Psoas muscle (tissue), 8 donors: ENCODE measurements around the gene PFDN5. TPM values are rescaled to one million over a fixed set of nuclear protein-coding genes. Genes with fewer than 3 reads are reported as not detected.

ENCODE experiments used
- ATAC-seq, 4 donors: fragments of 200-7000 bp; cut with Tn5 transposase; one replicate each; pipeline ENCODE4 v1.9.1; 2020; ENCODE audit warnings: moderate library complexity in 3 of 4, mild to moderate bottlenecking in 2 of 4
- DNase-seq, 2 donors: peaks; one replicate each; pipeline ENCODE4 v3.0.0-alpha.2; 2020
- H3K27ac ChIP-seq: fragments of 200-600 bp; one replicate; pipeline ENCODE4 v1.8.0; 2022
- H3K27me3 ChIP-seq, 3 donors: fragments of 200-600 bp in 1 of 3; one replicate each; pipeline versions ENCODE4 v1.6.1 to v1.8.0; 2013 to 2022; ENCODE audit warnings: low read length in 2 of 3, mild to moderate bottlenecking in 2 of 3, moderate library complexity in 1 of 3; ENCODE audit not compliant: insufficient read depth in 3 of 3
- H3K36me3 ChIP-seq, 2 donors: fragments of 200-600 bp in 1 of 2; one replicate each; pipeline versions ENCODE4 v1.6.1 to v1.8.0; 2013 to 2022; ENCODE audit warnings: low read depth in 1 of 2, mild to moderate bottlenecking in 1 of 2, moderate library complexity in 1 of 2; ENCODE audit not compliant: insufficient read depth in 1 of 2
- H3K4me1 ChIP-seq: fragments of 200-600 bp; one replicate; pipeline ENCODE4 v1.8.0; 2022
- H3K4me3 ChIP-seq: fragments of 200-600 bp; one replicate; pipeline ENCODE4 v1.8.0; 2022; ENCODE audit warnings: mild to moderate bottlenecking
- H3K9me3 ChIP-seq: fragments of 200-600 bp; one replicate; pipeline ENCODE4 v1.8.0; 2022
- CTCF ChIP-seq: fragments of 200-600 bp; IDR thresholded peaks from one replicate; pipeline ENCODE4 v1.8.0; 2022; ENCODE audit warnings: antibody characterized with exemption
- WGBS, 3 donors: extraction: QIAGEN DNeasy Blood & Tissue Kit; methylation state at CpG; one replicate each; pipeline versions ENCODE4 v1.1.6 to v1.1.7; 2013; 5-methylcytosine and 5-hydroxymethylcytosine counted together
- intact Hi-C, 2 donors: fragments of 100-400 bp; cut with DNase I; formaldehyde crosslinking; loops; one replicate each; pipeline versions ENCODE4 v1.11.0 to v1.14.2; 2022
- polyA plus RNA-seq, 3 donors: library from polyadenylated mRNA; stranded (reverse); fragments of 200-250 nt; gene quantifications; one replicate each; pipeline ENCODE4 v1.2.3, GENCODE V29; 2013
- total RNA-seq, 4 donors: library from RNA; stranded (reverse); fragmentation: NEBNext Ultra II Directional in 2 of 4; extraction: Animal tissue kit (Norgen Biotek cat#: 25700) in 2 of 4; gene quantifications; one replicate each; pipeline versions ENCODE4 v1.2.1 to v1.2.4, GENCODE V29; 2021 to 2023
- donor health status: healthy with polysubstance abuse.
- donor health status: DM: no; HTN: no; CAD: no; lungs with moderate emphysema.
- donor health status: Bipolar disorder and iron deficiency.
- donor health status: healthy.
- donor health status: DM: yes; HTN: yes; CAD: no.
- donor health status: DM: no; HTN: no; CAD: no.
- donor health status: DM: no; HTN: no; CAD: no.
- donor health status: DM: yes; HTN: yes; CAD: no.

The PFDN5 gene
- total and polyA plus RNA-seq, 7 donors: 239 to 603 (median 282) TPM

GRCh38 chr12:53333845-53334244, 38.5 kb downstream of the PFDN5 start:
- Histone ChIP-seq H3K4me3 (no peak overlapping the region), H3K27ac (no peak overlapping the region), H3K36me3 (no peaks in the 10 kb centered on the region), H3K9me3 (no peaks in the 10 kb centered on the region), H3K4me1 (no peaks in the 10 kb centered on the region), H3K27me3 (peaks cover 0 to 22% (median 7%) of the 10 kb centered on the region in 3 donors)
- WGBS, 3 donors: 53 to 63% (median 60%) methylated on average over 7 of the region's 7 CpGs
- intact Hi-C loops: no loop called here
- TF ChIP-seq CTCF: no peak
- DNase-seq (peak in 1 of 2 donors; percentile 2), ATAC-seq (no peak)

- no peaks in the 10 kb centered on the region for H3K4me1 ChIP-seq
- DNase-seq (no peak), ATAC-seq (no peak)
- 81 to 86% (median 85%) methylated on average over 8 of the region's 8 CpGs for WGBS, 3 donors
- peaks cover 0 to 22% (median 7%) of the 10 kb centered on the region in 3 donors for H3K27me3 ChIP-seq
- H3K4me3 ChIP-seq: no peak overlapping the region
- no peak for TF ChIP-seq CTCF
- H3K36me3 ChIP-seq: no peaks in the 10 kb centered on the region
- no peaks in the 10 kb centered on the region for H3K9me3 ChIP-seq
- intact Hi-C loops: no loop called here
- no peak overlapping the region for H3K27ac ChIP-seq
These were observed 39.5 kb downstream of the PFDN5 start for GRCh38 chr12:53334822-53335221.

- intact Hi-C loops: no loop called here
- Histone ChIP-seq H3K27me3 (peaks cover 0 to 22% (median 7%) of the 10 kb centered on the region in 3 donors), H3K9me3 (no peaks in the 10 kb centered on the region), H3K4me3 (no peak within 1 kb of the TSS), H3K36me3 (no peaks in the 10 kb centered on the region), H3K4me1 (no peaks in the 10 kb centered on the region), H3K27ac (no peak within 1 kb of the TSS)
- 40 to 56% (median 44%) methylated on average over 13 to 15 of the region's 15 CpGs for WGBS, 3 donors
- DNase-seq: peak in 1 of 2 donors; percentile 38
- no peak for TF ChIP-seq CTCF
- no peak for ATAC-seq
These were observed 40.9 kb downstream of the PFDN5 start, which contains the start of gene SP7 for GRCh38 chr12:53336181-53336681. Gene SP7 (minus strand): TSS chr12:53336354. CDS start chr12:53335646, 708 bp downstream.

- no peak for ATAC-seq
- Histone ChIP-seq H3K4me1 (no peaks in the 10 kb centered on the region), H3K36me3 (no peaks in the 10 kb centered on the region), H3K27me3 (peaks cover 0 to 22% (median 6%) of the 10 kb centered on the region in 3 donors), H3K9me3 (no peaks in the 10 kb centered on the region), H3K4me3 (no peak overlapping the region), H3K27ac (no peak overlapping the region)
- peak in 1 of 2 donors; percentile 42 for DNase-seq
- WGBS, 3 donors: 25 to 29% (median 27%) methylated on average over 11 of the region's 11 CpGs
- intact Hi-C loops: no loop called here
- no peak for TF ChIP-seq CTCF
These were observed 42.7 kb downstream of the PFDN5 start for GRCh38 chr12:53338017-53338416.

- H3K27ac ChIP-seq: no peak overlapping the region
These were observed 43.6 kb downstream of the PFDN5 start for GRCh38 chr12:53338916-53339315.

More at GRCh38 chr12:53338916-53339315, 43.6 kb downstream of the PFDN5 start:
- Histone ChIP-seq H3K36me3 (no peaks in the 10 kb centered on the region), H3K9me3 (no peaks in the 10 kb centered on the region), H3K4me3 (no peak overlapping the region), H3K27me3 (peaks cover 0 to 22% (median 6%) of the 10 kb centered on the region in 3 donors), H3K4me1 (no peaks in the 10 kb centered on the region)
- DNase-seq: peak in 1 of 2 donors; percentile 43
- no peak for ATAC-seq
- intact Hi-C loops: no loop called here
- WGBS, 3 donors: 47 to 51% (median 47%) methylated on average over 6 of the region's 6 CpGs
- no peak for TF ChIP-seq CTCF
